Ectodermal cell (in vitro differentiated cells): Measurements from ENCODE around the gene SARS1.
A peak's percentile ranks its signal among the peaks of the same experiment; 100 is the strongest.

ENCODE experiments used
- H3K27ac ChIP-seq: 2 replicates; pipeline ENCODE4 v1.7.0; 2013; ENCODE audit warnings: mild to moderate bottlenecking, low read depth, low read length; ENCODE audit not compliant: insufficient read depth, poor library complexity, severe bottlenecking
- H3K27me3 ChIP-seq: 2 replicates; pipeline ENCODE4 v1.7.0; 2013; ENCODE audit warnings: mild to moderate bottlenecking, low read length; ENCODE audit not compliant: insufficient read depth, control insufficient read depth, poor library complexity, severe bottlenecking
- H3K36me3 ChIP-seq: one replicate; pipeline ENCODE4 v1.7.0; 2013; ENCODE audit warnings: low read length; ENCODE audit not compliant: control insufficient read depth, insufficient read depth
- H3K4me1 ChIP-seq: one replicate; pipeline ENCODE4 v1.7.0; 2013; ENCODE audit warnings: low read length; ENCODE audit not compliant: control insufficient read depth, insufficient read depth
- H3K4me3 ChIP-seq: 2 replicates; pipeline ENCODE4 v1.7.0; 2013; ENCODE audit warnings: low read depth, low read length, control low read depth; ENCODE audit not compliant: insufficient read depth
- H3K9me3 ChIP-seq: 2 replicates; pipeline ENCODE4 v1.7.0; 2013; ENCODE audit warnings: mild to moderate bottlenecking, low read length, moderate library complexity; ENCODE audit not compliant: control insufficient read depth
- WGBS, 2 experiments: methylation state at CpG; one replicate each; pipeline ENCODE4 v1.1.7; 2013; ENCODE audit warnings: missing lambda C conversion rate in 2 of 2; 5-methylcytosine and 5-hydroxymethylcytosine counted together

Gene SARS1

DNA sequence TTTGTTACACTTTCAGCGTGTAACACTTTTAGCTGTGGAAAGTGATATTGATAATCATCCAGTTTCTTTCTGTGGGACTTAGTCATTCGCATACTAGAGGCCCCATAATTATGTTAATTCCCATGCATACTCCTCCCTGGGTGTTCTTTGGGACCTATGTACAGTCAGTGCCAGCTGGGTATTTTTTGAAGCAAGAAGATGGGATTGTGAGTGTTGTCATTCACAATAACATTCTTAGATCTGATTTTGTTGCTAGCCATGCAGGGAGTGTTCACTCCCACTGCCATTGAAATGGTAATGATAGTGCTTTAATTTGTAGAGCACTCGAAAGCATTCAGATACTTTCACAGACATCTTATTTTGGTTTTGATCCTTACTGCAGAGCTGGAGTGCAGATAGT is 11.6 kb downstream of the SARS1 start:
- Histone ChIP-seq H3K27ac (no peak overlapping the region), H3K36me3 (no peaks in the 10 kb centered on the region), H3K27me3 (no peaks in the 10 kb centered on the region), H3K4me1 (peaks cover 22% of the 10 kb centered on the region), H3K4me3 (no peak overlapping the region), H3K9me3 (no peaks in the 10 kb centered on the region)
- 66 to 85% methylated on average over 3 of the region's 3 CpGs for whole genome bisulfite sequencing, 2 experiments

DNA sequence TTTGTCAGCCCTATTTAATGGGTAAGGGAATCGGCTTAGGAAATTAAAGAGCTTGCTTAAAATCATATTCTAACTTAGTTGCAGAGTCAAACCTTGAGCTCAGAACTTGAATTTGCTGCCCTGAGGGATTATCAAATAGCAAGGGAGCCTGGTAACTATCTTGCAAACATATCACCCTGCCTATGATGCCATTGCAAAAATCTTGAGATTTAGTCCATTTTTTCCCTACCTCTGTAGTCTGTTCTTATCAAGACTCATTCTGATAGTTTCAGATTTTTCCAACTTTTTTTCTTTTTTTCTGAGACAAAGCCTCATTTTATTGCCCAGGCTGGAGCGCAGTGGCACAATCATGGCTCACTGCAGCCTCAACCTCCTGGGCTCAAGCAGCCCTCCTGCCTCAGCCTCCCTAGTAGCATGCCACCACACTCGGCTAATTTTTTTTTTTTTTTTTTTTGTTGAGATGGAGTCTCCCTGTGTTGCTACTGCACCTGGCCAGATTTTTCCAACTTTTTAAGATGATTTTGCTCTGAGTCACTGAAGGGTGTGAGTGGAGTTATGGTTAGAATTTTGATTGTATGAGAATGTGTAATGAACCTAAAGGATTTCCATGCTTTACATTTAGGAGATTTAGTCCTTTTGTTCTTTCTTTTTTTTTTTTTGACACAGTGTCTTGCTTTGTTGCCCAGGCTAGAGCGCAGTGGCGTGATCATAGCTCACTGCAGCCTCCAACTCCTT is 12.2 kb downstream of the SARS1 start:
- Histone ChIP-seq H3K27me3 (no peaks in the 10 kb centered on the region), H3K4me3 (no peak overlapping the region), H3K27ac (no peak overlapping the region), H3K9me3 (no peaks in the 10 kb centered on the region), H3K36me3 (no peaks in the 10 kb centered on the region), H3K4me1 (peaks cover 27% of the 10 kb centered on the region)
- 87 to 90% methylated on average over 4 to 5 of the region's 5 CpGs for WGBS, 2 experiments

DNA sequence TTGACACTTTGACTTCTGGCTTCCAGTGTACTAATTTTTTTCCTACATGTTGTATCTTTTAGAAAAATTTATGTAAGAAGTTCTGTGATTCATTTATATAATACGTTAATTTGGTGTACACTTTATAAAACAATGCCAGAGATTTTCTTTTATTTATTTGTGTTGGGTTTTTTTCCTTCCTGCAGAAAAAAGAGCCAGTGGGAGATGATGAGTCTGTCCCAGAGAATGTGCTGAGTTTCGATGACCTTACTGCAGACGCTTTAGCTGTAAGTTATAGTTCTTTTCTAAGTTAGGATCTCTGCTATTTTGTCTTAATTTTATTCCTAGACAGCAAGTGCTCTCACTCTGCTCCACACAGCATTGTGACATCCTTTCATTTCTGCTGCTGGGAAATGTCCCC is 14.4 kb downstream of the SARS1 start:
- Histone ChIP-seq H3K27me3 (no peaks in the 10 kb centered on the region), H3K9me3 (no peaks in the 10 kb centered on the region), H3K27ac (no peak overlapping the region), H3K4me3 (no peak overlapping the region), H3K4me1 (peaks cover 35% of the 10 kb centered on the region), H3K36me3 (peaks cover 19% of the 10 kb centered on the region)
- 80 to 89% methylated on average over 2 to 3 of the region's 3 CpGs for WGBS, 2 experiments

DNA sequence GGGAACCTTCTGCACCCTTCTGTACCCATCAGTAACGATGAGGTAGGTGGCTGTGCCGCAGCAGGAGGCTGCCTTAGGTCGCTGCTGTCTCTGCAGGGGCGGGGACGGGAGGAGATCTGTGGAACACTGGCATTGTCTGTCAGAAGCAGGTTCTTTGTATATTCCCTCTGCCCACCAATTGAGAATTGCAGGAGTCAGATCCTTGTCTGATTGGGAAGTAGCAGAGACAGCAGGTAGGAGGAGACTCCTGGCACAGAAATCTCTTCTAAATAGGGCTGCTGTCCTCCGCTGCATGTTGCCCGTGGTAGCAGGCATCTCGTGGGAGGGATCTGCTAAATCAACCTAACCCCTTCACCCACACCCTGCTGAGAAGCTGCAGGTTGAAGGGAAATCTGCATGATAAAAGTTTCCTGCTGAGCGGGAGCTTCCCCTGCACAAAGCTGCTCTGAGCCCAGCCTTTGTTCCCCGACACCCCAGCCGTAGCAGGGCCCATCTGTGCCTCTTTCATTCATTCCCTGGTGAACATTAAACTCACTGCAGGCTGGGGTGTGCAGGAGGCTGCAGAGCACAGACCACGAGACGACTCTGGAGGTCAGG is 15.9 kb downstream of the SARS1 start:
- Histone ChIP-seq H3K9me3 (no peaks in the 10 kb centered on the region), H3K27ac (peak overlapping the region; percentile 88), H3K27me3 (no peaks in the 10 kb centered on the region), H3K4me3 (no peak overlapping the region), H3K36me3 (peaks cover 24% of the 10 kb centered on the region), H3K4me1 (peaks cover 35% of the 10 kb centered on the region)
- 0 to 1% methylated on average over 13 of the region's 13 CpGs for WGBS, 2 experiments

DNA sequence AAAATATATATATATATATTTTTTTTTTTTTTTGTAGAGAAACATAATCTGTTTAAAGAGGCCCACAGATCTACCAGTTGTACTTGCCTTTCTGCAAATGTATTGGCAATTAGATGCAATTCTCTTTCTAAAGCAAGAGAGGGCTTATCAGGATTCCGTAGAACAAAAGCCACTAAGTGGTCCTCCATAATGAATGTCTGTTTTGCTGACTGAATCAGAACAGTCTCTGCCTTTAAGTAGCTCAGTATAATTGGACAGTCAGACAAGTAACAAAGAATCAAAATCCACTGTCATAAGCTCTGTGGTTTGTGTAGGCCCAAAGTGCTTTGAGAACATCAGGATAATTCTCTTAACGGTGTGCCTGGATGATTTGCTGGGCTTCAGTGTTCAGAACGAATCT is 17.3 kb downstream of the SARS1 start:
- H3K36me3 ChIP-seq, result peaks cover 38% of the 10 kb centered on the region
- WGBS, 2 experiments, result 83 to 91% methylated on average over 3 of the region's 3 CpGs
- H3K9me3 ChIP-seq, result no peaks in the 10 kb centered on the region
- peaks cover 35% of the 10 kb centered on the region for H3K4me1 ChIP-seq
- H3K27ac ChIP-seq, result no peak overlapping the region
- H3K4me3 ChIP-seq, result no peak overlapping the region
- no peaks in the 10 kb centered on the region for H3K27me3 ChIP-seq

DNA sequence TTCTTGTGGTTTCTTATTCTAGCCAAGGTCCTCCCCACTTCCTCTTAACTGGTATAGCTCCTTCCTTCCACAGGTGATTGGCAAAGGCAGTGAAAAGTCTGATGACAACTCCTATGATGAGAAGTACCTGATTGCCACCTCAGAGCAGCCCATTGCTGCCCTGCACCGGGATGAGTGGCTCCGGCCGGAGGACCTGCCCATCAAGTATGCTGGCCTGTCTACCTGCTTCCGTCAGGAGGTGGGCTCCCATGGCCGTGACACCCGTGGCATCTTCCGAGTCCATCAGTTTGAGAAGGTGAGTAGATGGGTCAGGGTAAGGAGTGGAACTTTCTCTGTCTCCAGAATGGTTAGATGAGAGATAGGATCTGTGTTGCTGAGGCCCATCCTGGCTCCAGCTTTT is 21.4 kb downstream of the SARS1 start:
- peaks cover 66% of the 10 kb centered on the region for H3K36me3 ChIP-seq

DNA sequence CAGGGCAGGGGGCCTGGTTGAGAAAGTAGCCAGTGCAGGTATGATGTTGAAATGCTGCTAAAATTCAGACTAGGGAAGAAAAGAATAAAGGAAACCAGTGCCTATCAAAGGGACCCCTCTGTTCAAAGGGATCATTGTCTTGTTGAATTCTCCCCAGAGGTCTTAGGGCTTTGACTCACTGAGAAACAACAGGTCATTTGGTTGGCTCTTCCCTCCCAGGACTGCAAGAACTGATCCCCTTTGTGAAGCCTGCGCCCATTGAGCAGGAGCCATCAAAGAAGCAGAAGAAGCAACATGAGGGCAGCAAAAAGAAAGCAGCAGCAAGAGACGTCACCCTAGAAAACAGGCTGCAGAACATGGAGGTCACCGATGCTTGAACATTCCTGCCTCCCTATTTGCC is 23.8 kb downstream of the SARS1 start:
- no peaks in the 10 kb centered on the region for H3K27me3 ChIP-seq
- H3K27ac ChIP-seq, result peak overlapping the region; percentile 65
- peaks cover 30% of the 10 kb centered on the region for H3K4me1 ChIP-seq
- H3K36me3 ChIP-seq, result peaks cover 51% of the 10 kb centered on the region
- no peak overlapping the region for H3K4me3 ChIP-seq
- 52 to 55% methylated on average over 3 of the region's 3 CpGs for WGBS, 2 experiments
- no peaks in the 10 kb centered on the region for H3K9me3 ChIP-seq

More for the DNA sequence above, 21.4 kb downstream of the SARS1 start:
- Histone ChIP-seq H3K27me3 (no peaks in the 10 kb centered on the region), H3K4me1 (peaks cover 33% of the 10 kb centered on the region), H3K4me3 (no peak overlapping the region), H3K27ac (no peak overlapping the region), H3K9me3 (no peaks in the 10 kb centered on the region)
- WGBS, 2 experiments, result 97% methylated on average over 7 of the region's 7 CpGs

DNA sequence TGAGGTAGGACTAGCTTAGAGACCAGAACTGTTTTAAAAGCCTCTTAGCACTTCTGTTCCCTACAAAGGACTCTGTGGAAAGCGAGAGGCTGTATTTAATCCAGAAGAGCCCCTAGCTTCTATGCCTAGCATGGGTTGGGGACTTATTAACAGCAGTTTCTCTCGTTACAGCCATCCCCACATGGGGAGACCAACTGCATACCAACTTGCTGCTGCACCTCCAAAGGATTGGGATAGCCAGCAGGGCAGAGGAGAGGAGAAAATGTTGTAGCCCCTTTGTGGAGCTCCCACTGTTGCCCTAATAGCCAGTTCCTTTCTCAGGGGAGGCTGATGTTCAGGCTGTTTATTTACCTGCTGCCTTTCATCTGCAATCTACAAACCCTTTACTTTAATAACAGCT is 24.7 kb downstream of the SARS1 start:
- Histone ChIP-seq H3K36me3 (peaks cover 45% of the 10 kb centered on the region), H3K4me3 (no peak overlapping the region), H3K4me1 (peaks cover 30% of the 10 kb centered on the region), H3K9me3 (no peaks in the 10 kb centered on the region), H3K27me3 (no peaks in the 10 kb centered on the region), H3K27ac (peak overlapping the region; percentile 36)
- 71 to 84% methylated on average over 2 of the region's 2 CpGs for WGBS, 2 experiments

DNA sequence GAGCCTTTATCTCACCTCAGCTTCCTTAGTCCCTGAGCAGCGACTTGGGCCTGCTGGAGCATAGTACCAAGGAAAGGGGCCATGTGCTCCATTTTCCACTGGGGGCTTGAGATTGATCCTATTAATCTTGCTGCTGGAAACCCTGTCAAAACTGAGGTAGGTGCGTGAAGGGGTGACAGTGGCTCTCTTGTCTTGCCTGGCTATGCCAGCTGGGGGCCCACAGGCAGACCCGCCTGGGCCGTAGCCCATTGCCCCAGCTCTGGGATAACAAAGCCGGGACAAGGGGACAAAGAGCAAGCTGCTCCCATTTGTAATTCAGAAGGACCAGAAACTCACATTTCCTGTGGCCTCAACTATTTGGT is 25.3 kb downstream of the SARS1 start:
- no peak overlapping the region for H3K4me3 ChIP-seq
- no peaks in the 10 kb centered on the region for H3K27me3 ChIP-seq
- 77 to 78% methylated on average over 5 of the region's 5 CpGs for WGBS, 2 experiments
- no peak overlapping the region for H3K27ac ChIP-seq
- H3K4me1 ChIP-seq, result peaks cover 30% of the 10 kb centered on the region
- H3K36me3 ChIP-seq, result peaks cover 45% of the 10 kb centered on the region
- no peaks in the 10 kb centered on the region for H3K9me3 ChIP-seq

DNA sequence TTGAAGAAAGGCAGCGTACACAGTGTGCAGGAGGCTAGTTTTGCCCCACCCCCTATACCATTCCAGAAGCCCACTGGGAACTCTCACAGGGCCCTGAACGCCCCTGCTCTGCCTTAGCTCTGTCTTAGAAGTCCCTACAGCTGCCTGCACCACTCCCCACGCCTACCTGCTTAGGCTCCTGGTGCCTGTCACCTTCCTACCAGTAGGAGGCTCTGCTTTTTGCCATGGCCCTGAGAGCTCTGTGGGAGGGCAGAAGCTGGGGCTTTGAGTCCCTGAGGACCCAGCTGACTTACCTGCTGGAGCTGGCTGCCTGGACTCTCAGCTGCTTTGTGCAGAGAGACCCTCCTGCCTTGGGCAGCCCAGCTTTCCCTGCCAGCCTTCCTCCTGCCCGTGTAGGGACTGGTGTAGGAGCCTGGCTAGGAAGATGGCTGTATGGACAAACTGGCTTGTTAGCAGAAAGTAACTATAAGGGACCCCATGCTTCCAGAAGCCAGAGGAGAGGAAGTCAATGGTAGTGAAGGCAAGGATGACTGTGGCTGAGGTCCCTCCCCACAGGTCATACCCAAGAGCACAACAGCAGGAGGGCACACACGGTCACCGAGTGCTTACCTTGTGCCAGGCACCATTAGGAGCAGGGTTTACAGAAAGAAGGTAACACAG is 25.8 kb downstream of the SARS1 start:
- Histone ChIP-seq H3K4me1 (peaks cover 30% of the 10 kb centered on the region), H3K27ac (no peak overlapping the region), H3K27me3 (no peaks in the 10 kb centered on the region), H3K4me3 (no peak overlapping the region), H3K9me3 (no peaks in the 10 kb centered on the region), H3K36me3 (peaks cover 42% of the 10 kb centered on the region)
- 66 to 70% methylated on average over 6 of the region's 6 CpGs for WGBS, 2 experiments
